Skin epidermis (tissue), 12 donors: ENCODE data around the gene IFIT1B.
A peak's percentile ranks its signal among the peaks of the same experiment; 100 is the strongest.
"Not testable (repeated sequence)": the region's sequence is repeated elsewhere in the genome, so short reads cannot be mapped to it uniquely, and the experiment has no call there.

Source experiments
- H3K27ac ChIP-seq, 21 experiments: fragments of 200-600 bp; sonication (generic) in 11 of 21; one replicate each; pipeline ENCODE4 v1.5.0; 2020; ENCODE audit warnings: mild to moderate bottlenecking in 3 of 21, inconsistent platforms in 2 of 21, moderate library complexity in 2 of 21
- H3K4me3 ChIP-seq, 7 experiments: fragments of 200-600 bp; sonication (generic) in 2 of 7; one replicate each; pipeline ENCODE4 v1.5.0; 2020; ENCODE audit warnings: inconsistent platforms in 2 of 7, mild to moderate bottlenecking in 2 of 7, moderate library complexity in 1 of 7

The IFIT1B gene

GRCh38 chr10:89377705-89378637 is at the start of gene IFIT1B:
IFIT1B (plus strand) TSS chr10:89378056; CDS start chr10:89378136, 80 bp downstream.
- no peak within 1 kb of the TSS for H3K27ac ChIP-seq
- no peak within 1 kb of the TSS for H3K4me3 ChIP-seq

DNA sequence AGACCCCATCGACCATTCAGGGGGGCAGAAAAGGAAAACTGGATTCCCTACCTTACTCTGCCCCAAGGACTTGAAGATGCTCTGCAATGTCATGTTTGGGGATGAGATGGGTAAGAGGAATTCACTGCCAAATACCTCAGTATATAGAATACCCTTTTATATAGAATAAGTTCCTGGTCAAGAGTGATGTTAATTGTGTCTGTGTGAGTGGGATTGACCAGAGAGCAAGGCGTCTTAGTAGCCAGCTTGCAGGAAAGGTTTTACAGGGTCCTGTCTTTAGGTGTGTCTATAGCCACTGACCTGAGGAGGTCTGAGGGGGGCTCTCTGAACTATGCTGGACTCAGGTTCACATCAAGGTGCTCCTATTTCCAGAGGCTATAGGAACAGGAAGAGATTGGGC is 48.7 kb upstream of the IFIT1B start:
- H3K27ac ChIP-seq: peak overlapping the region in 10 of 21 experiments; percentile 7 to 93 (median 82)
- H3K4me3 ChIP-seq: no peak overlapping the region

GRCh38 chr10:89330014-89330413 is 47.8 kb upstream of the IFIT1B start:
- not testable (repeated sequence) for H3K4me3 ChIP-seq
- H3K27ac ChIP-seq: peak overlapping the region in 3 of 21 experiments; percentile 11 to 36 (median 33)

DNA sequence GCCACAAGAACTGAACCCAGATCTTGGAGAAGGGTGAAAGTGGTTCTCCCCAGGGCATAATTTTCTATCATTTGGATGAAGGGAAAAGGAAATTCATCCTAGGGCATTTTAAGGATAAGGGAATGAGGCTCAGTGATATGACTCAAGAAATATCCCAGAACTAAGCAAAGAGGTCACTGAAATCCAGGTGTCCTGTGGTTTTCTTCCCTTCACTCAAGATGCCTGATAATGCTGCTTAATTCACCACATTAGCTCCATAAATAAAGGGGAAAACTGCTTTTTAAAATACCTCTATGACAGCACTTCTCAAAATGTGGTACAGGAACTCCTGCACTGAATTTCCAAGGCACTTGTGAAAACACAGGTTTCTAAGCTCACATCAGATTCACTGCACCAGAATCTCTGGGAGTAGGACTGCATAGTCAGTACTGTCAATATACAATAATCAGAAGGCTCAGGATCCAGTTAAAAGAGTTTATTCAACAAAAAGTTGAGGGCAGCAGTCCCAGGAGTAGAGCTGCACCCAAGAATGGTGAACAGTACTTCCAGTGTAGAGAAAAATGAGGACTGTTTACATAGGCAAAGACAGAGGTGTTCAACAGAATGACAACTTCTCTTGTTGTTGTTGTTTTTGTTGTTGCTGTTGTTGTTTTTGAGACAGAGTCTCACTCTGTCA is 47.2 kb upstream of the IFIT1B start:
- peak overlapping the region in 7 of 21 experiments; percentile 11 to 81 (median 36) for H3K27ac ChIP-seq
- no peak overlapping the region for H3K4me3 ChIP-seq

DNA sequence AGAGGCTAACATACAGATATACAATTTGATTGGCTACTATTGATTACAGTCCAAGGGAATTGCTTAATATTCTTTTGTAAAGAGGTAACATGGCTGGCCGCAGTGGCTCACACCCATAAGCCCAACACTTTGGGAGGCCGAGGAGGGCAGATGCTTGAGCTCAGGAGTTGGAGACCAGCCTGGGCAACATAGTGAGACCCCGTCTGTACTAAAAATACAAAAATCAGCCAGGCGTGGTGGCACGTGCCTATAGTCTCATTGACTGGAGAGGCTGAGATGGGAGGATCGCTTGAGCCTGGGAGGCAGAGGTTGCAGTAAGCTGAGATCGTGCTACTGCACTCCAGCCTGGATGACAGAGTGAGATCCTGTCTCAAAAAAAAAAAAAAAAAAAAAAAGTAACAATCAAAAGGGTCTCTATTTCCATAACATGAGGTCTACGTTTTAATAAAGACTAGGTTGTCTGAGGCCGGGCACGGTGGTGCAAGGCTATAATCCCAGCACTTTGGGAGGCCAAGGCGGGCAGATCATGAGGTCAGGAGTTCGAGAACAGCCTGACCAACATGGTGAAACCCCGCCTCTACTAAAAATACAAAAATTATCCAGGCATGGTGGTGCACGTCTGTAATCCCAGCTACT is 46.3 kb upstream of the IFIT1B start:
- Histone ChIP-seq H3K4me3 (peak overlapping the region in 4 of 7 experiments; percentile 17 to 40 (median 28)), H3K27ac (peak overlapping the region in 19 of 21 experiments; percentile 17 to 90 (median 70))

DNA sequence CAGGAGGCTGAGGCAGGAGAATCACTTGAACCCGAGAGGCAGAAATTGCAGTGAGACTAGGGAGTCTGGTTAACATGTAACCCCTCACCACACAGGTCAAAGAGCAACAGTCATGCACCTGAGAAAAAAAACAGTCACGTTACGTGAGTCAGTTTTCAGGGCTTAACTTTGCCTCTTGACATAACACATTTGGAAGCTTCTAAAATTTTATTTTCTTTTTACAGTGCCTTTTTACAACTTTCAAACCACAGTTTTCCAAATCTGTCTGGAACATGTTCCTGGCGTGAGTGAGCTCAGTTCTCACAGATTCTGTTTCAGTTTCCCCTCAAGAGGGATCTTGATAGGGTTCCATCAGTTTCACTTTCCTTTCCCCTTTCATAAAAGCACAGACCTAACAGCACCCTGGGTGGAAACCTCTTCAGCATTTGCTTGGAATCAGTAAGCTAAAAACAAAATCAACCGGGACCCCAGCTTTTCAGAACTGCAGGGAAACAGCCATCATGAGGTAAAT is 45.7 kb upstream of the IFIT1B start:
- Histone ChIP-seq H3K27ac (peak overlapping the region in 19 of 21 experiments; percentile 17 to 90 (median 70)), H3K4me3 (peak overlapping the region; percentile 14 to 40 (median 23))

DNA sequence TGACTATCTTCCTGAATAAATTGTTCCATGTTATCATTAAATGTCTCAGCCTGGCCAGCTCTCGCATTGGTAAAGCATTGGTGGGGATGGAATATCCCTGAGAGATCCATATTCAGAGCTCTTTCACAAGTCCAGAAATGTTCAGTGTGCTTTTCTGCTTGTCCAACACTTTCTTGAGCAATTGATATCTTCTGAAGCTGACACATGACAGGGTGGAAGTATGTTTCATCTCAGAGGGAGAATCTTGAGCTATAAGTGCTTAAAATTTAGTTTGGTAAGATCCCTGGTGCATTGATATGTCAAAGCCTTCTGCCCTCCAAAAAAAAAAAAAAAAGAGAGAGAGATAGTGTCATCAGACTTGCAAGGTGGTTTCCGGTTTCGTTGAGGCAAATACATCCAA is 42.6 kb upstream of the IFIT1B start:
- Histone ChIP-seq H3K27ac (peak overlapping the region in 2 of 21 experiments; percentile 2 to 4), H3K4me3 (no peak overlapping the region)

DNA sequence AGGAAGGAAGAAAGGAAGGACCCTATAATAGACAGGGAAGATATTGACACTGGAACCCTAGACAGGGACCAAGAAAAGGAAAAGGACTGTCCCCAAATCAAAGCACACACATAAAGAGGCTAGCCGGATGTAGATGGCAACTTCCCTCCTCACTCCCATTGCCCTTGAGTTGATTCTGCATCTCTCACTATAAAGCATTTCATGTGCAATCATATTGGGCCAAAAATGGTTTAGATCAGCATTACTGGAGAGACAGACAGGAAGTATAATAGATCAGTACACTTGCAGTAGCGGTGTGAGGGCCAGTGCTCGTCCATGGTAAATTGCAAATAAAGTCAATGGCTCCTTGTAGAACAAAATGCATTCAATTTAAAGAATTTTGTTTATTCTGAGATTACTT is 41.6 kb upstream of the IFIT1B start:
- Histone ChIP-seq H3K27ac (no peak overlapping the region), H3K4me3 (no peak overlapping the region)

DNA sequence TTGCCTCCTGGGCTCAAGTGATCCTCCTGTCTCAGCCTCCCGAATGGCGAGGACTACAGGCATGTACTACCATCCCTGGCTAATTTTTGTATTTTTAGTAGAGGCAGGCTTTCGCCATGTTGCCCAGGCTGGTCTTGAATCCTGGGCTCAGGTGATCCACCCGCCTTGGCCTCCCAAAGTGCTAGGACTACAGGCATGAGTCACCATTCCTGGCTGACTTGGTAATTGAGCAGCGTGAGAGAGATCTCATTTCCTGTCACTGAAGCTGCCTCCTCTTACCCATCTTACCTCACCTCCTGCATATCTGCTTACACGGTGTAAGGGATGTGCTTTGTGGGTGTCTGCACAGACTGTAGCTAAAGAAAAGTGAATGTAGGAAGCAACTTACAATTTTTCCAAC is 40.4 kb upstream of the IFIT1B start:
- H3K27ac ChIP-seq: no peak overlapping the region
- no peak overlapping the region for H3K4me3 ChIP-seq

GRCh38 chr10:89338713-89339112 is 39.1 kb upstream of the IFIT1B start:
- H3K27ac ChIP-seq: no peak overlapping the region

DNA sequence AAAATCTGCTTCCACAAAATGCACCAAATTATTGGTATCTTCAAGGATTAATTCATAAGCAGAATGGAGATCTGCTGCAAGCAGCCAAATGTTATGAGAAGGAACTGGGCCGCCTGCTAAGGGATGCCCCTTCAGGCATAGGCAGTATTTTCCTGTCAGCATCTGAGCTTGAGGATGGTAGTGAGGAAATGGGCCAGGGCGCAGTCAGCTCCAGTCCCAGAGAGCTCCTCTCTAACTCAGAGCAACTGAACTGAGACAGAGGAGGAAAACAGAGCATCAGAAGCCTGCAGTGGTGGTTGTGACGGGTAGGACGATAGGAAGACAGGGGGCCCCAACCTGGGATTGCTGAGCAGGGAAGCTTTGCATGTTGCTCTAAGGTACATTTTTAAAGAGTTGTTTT is 38.0 kb upstream of the IFIT1B start:
- no peak overlapping the region for H3K27ac ChIP-seq
- no peak overlapping the region for H3K4me3 ChIP-seq

More at GRCh38 chr10:89338713-89339112, 39.1 kb upstream of the IFIT1B start:
- no peak overlapping the region for H3K4me3 ChIP-seq

DNA sequence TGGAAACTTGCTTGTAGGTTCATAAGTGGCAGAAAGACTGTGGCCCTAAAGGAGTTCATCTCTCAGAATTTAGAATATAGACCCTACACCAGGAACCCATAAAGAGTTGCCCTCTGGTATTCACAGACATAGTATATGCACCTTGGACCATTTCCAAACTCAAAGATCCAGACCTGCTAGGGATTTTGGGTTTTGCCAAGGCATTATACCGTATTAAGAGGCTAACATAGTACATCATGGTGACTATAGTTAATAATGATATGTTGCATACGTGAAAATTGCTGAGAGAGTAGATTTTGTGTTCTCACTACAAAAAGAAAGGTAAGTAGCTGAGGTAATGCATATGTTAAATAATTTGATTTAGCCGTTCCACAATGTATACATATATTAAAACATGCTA is 36.2 kb upstream of the IFIT1B start:
- Histone ChIP-seq H3K4me3 (no peak overlapping the region), H3K27ac (no peak overlapping the region)

DNA sequence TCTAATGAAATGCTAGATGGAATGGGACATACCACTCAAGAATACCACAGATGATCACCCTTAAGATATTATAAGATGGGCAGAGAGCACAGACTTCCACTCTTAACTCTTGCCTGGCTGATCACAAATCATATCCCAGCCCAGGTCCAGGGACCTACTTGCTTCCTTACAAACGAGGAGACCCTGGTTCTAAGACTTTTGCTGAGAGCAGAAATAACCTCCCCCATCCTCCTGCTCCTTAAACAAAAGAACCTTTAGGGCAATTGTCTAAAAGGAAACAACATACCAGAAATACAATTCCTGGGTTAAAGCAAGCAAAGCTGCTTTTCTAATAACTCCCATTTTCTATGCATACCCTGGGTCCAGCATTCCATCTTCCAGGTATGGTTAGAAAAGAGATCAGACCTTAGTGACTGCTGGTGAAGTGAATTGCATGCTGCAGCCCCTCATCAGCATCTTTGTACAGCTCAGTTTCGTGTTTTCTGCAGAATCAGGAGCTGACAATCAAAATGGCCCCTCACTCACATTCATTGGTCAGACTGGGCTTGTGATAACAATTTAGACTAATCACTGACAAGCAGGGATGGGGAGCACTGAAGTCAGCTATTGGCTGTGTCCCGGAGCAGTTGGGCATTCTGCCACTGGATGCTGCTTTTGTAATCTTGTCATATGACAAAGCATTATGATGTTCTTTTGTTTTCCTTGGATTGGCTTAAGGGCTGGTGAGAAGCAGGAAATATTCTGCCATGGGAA is 35.5 kb upstream of the IFIT1B start:
- no peak overlapping the region for H3K4me3 ChIP-seq
- H3K27ac ChIP-seq: no peak overlapping the region

DNA sequence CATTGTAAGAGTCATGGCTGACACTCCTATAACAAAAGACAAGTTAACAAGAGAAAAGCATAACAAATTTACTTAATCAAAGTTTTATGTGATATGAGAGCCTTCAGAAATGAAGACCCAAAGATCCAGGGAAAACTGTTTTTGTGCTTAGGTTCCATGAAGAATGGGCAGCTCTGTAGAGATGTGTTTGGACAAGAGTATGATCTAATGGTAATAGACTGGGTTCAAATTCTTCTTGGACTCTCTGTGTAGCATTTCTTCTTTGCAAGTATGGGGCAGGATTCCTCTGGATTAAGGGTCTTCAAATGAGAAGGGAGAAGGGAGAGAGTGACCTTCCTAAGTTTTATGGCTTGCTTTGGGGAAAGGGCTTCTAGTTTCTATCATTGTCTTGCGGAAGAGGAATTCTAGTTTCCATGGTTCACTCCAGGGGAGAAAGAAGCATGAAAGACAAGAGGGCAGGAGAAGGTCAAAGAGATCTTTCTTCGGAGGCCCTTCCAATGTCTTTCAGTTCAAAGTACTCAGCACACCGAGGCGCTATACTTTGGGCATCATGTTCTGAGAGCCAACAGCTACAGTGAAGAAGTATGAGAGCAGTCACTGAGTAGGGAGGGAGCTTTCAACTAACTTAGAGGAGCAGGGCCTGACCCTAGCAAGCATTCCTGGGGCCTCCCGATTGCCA is 34.6 kb upstream of the IFIT1B start:
- H3K4me3 ChIP-seq: no peak overlapping the region
- H3K27ac ChIP-seq: peak overlapping the region in 1 of 21 experiments; percentile 38

GRCh38 chr10:89344156-89344555 is 33.7 kb upstream of the IFIT1B start:
- Histone ChIP-seq H3K27ac (no peak overlapping the region), H3K4me3 (no peak overlapping the region)

DNA sequence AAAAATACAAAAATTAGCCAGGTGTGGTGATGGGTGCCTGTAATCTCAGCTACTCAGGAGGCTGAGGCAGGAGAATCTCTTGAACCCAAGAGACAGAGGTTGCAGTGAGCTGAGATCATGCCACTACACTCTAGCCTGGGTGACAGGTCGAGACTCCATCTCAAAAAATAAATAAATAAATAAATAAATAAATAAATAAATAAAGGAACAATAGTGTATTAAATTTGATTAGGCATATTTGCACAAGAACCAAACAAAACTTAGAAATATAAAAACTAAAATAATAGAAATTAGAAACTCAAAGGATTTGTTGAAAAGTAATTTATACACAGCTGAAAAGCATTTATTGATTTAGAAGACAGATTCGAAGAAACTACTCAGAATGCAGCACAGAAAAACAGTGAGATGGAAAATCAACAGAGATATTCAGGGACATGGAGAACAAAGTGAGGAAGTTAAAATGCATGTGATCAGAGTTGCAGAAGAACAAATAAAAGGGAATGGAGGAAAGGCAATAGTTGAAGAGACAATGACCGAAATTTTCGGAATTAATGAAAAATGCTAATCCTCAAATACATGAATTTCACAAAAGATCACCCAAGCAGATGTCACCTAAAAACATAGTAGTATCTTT is 32.4 kb upstream of the IFIT1B start:
- Histone ChIP-seq H3K4me3 (no peak overlapping the region), H3K27ac (peak overlapping the region in 2 of 21 experiments; percentile 9 to 43)

DNA sequence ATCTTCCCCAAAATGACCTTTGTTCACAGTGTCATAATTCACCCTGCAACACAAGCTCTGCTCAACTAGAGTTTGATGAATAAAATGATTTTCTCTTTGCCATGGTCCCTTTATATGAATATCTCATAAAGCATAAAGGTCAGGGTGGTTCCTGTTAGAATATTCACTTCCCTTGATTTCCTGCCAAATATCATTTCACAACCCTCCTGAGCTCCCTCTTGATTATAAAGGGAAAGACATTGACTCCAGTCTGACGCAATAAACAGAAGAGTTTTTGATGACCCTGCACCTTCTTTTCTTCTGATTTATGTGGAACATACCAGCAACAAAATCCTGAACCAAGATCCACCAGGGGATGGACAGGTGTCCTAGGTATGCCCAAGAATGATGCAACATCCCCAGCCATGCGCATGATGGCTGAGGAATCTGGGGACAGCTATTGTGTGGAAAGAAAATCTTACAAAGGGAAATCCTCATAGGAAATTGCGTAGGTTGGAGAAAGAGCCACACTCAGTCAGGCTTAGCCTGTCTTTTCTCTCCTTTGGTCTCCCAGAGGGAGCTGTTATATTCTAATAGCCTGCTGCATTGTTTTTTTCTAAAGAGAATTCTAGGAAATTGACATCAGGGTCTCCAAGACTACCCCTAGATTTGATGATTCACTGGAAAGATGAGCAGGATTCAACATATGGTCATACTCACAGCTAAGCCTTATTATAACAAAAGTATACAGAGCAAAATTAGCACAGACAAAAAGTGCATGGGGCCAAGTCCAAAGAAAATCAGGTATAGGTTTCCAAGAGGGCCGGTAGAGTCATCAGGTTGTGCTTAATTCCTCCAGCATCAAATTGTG is 31.2 kb upstream of the IFIT1B start:
- Histone ChIP-seq H3K4me3 (no peak overlapping the region), H3K27ac (peak overlapping the region in 7 of 21 experiments; percentile 5 to 68 (median 52))
